Left renal pelvis (tissue), 4 donors: ENCODE results near the gene KIN. TPM values are rescaled to one million over a fixed set of nuclear protein-coding genes. Genes with fewer than 3 reads are reported as not detected.
"Not testable (repeated sequence)": the region's sequence is repeated elsewhere in the genome, so short reads cannot be mapped to it uniquely, and the experiment has no call there.

Experiments used
- DNase-seq, 4 donors: peaks; one replicate each; pipeline ENCODE4 v3.0.0-alpha.2; 2013; ENCODE audit warnings: low read depth in 4 of 4, low spot score in 3 of 4
- polyA plus RNA-seq, 4 donors: library from polyadenylated mRNA; unstranded; fragments of 120-200 nt; gene quantifications; one replicate each; pipeline ENCODE4 v1.2.1, GENCODE V29; 2013; ENCODE audit not compliant: insufficient read length in 4 of 4

The KIN gene
- polyA plus RNA-seq, 4 donors: 19.1 to 24.4 (median 21.4) TPM

DNA sequence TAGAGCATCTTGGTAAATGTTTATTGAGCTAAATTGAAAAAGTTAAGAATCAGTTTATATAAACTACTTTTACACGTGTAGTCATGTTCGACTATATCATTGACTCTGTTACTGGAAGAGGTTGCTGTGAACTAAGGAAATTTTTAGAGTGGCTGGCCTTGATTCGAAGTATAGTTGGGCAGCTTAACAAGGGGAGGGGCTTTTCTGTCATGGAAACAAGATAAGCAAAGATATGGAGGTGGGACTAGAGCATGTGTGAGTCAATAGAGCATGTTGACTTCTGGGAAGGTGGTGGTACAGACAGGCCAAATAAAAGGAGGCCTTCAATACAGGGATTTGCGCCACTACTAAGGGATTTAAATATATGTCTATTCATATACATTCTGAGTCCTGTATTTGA, 7.8 kb upstream of the KIN start:
- DNase-seq: no peak

DNA sequence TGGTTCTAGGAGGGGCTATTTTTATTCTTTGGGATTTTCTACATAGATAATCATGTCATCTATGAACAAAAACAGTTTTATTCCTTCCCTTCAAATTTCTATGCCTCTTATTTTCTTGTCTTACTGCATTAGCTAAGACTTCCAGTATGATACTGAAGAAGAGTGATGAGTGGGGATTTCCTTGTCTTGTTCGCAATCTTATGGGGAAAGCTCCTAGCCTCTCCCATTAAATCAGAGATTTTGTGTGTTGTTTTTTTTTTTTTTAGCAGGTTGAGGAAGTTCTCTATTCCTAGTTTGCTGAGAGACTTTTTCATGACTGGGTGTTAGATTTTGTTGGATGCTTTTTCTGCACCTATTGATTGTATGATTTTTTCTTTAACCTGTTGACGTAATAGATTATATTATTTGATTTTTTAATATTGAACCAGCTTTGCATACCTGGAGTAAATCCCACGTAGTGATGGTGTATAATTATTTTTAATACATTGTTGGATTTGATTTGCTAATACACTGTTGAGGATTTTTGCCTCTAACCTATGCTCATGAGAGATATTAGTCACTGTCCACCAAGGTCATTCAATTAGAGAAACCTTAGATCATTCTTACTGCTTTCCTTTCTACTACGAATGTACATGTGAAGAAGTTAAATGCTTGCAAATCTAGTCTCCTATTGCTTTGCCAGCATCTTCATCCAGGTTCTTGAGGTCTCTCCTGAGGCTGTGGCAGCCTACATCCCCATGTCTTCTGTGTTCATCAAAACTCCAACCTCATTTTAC, 6.6 kb upstream of the KIN start:
- no peak for DNase-seq

DNA sequence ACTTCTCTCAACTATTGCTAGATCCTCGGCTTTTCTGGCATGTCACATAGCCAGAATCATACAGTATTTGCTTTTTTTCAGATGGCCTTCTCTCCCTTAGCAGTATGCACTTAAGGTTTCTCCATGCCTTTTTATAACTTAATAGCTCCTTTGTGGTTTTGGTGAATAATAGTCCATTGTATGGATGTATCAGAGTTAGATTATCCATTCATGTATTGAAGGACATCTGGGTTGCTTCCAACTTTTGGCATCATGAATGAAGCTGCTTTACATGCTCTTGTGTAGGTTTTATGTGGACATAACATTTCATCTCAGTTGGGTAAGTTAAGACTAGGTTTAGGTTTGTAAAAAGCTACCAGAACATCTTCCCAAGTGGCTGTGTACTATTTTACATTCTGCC, 4.7 kb upstream of the KIN start:
- no peak for DNase-seq

DNA sequence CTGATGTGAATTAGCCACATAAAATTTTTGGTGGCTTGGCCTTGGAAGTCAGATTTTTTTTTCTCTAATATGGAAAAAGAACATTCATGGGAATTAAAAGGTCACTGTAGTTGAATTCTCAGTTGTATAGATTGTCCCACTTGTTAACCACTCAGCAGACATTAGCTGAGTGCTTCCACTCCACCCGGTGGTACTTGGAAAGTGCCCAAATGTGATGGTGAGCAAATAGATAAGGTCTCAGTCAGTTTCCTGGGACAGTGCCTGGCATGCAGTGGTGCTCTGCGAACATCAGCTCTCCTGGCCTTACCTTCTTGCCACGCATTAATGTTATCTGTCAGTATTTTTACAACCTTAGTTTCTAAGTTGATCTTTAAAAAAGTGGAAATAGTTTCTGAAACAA, 1.6 kb upstream of the KIN start:
- no peak for DNase-seq

DNA sequence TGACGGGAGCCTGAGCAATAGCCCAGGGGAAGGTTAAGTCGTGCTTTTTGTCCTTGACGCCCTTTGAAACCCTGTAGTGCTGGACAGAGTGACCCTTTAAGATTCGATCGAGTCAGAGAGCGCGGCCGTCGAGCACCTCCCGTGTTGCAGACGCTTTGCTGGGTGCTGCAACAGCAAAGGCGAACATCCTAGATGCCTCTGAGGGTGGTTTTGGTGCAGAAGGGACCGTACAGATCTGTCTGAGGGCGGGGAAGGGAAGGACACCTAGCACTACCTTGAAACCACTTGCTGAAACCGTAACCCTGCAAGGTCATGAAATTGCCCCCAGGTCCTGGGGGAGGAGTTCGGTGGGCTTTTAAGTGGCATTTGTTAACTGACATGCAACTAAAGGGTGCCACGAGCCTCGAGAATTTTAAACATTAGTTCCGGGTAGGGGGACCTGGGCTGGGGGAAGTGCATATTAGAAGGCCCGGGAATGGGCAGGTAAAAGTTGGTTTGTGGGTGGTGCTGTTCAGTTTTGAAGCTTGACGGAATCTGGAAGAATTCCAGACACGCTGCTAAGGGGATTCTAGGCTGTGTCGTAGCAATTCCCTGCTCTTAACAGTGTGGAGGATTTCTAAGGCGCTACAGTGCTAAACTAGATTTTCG, 970 bp upstream of the KIN start:
- DNase-seq: peak in 3 of 4 donors; percentile 10 to 32 (median 16)

DNA sequence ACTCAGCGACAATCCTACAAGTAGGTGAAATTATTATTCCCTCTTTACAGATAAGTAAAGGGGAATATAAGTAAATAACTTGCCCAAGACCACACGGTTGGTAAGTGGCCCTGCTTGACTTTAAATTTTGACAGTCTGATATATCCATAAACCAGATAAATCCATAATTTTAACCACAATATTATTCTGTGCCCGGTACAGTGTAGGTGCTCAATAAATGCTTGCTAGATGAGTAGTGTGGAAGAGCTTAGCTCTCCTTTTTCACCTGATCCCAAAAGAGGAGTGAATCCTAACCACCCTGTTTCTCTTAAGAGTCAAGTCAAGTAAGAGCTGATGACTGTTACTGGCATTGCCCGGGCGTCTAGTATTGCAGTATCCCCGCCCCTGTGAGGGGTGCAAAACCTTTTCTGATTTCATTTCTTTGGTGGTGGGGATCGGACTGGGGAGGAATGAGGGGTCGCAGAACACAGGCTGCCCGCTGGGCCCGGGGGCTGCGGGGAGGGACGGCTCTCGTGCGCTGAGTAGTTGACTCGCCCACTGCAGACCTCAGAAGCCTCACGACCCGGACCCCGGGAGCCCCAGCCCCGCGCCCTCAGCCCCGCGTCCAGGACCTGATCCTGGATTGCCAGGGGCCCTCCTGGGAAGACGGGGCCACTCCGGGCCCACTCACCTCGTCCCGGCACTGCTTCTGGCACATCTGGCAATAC, 490 bp downstream of the KIN start:
- peak in 1 of 4 donors; percentile 6 for DNase-seq

DNA sequence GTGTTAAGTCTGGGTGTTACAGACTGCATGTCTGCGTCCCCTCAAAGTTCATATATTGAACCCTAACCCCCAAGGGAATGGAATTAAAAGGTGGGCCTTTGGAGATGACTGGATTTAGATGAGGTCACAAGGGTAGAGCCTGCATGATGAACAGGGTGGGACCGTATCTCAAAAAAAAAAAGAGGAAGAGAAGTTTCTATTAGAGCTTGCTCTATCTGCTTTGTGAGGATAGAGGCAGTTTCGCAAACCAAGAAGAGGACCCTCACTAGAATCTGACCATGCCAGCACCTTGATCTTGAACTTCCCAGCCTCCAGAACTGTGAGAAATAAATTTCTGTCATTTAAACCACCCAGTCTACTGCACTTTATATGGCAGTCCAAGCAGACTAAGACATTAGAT, 1.4 kb downstream of the KIN start:
- no peak for DNase-seq

DNA sequence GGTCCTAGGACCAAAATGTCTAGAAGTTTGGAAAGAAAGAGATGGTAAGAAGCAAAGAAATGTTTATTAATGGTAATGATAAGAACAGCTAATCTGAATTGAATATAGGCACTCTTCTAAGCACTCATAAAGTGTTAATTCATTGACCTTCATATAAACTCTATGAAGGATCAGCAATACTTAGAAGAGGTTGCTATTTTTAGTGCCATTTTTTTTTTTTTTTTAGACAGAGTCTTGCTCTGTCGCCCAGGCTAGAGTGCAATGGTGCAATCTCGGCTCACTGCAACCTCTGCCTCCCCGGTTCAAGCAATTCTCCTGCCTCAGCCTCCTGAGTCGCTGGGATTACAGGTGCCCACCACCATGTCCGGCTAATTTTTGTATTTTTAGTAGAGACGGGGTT, 5.6 kb downstream of the KIN start:
- DNase-seq: not testable (repeated sequence)

DNA sequence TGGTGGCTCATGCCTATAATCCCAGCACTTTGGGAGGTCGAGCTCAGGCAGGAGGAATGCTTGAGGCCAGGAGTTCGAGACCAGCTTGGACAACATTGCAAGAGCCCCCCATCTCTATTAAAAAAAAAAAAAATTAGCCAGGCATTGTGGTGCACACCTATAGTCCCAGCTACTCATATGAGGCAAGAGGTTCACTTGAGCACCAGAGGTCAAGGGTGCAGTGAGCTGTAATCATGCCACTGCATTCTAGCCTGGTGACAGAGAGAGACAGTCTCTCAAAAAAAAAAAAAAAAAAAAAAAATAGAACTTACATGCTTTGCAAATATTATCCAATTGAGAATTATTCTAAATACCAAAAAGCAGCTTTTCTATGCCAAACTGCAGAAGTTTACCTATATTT, 11.0 kb downstream of the KIN start:
- no peak for DNase-seq

DNA sequence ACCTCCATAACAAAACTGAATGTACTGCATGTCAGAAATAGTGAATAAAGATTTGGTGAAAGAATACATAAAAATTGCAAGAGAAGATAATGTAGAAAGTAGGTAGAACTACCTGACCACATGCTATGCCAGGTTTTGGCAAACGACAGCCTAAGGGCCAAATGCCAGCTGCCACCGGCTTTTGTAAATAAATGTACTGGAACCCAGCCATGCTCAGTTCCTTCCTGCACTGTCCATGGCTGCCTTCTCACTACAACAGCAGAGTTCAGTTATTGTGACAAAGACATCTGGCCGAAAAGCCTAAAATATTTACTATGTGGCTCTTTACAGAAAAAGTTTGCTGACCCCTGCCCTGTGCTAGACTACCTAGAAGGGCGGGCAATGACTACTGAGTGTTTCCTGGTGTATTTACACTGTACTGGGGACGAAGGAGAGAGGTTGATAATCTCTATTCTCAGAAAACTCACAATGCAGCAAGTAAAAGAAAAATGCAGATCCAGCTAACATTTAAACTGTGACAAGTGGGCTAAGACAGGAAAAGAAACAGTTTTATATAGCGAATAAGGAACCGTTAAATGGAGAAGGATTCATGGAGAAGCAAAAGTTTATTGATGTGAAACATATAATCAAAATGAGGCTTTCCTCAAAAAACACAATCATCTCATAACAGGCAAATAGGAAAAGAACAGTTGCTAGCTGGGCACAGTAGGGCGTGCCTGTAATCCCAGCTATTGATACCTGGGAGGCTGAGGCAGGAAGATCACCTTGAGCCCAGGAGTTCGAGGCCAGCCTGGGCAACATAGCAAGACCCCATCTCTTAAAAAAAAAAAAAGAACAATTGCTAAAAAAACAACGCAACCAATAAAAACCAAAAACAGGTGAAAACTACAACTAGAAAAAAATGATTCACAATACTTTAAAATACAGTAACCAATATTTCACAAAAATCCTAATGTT, 13.7 kb downstream of the KIN start:
- DNase-seq: no peak

DNA sequence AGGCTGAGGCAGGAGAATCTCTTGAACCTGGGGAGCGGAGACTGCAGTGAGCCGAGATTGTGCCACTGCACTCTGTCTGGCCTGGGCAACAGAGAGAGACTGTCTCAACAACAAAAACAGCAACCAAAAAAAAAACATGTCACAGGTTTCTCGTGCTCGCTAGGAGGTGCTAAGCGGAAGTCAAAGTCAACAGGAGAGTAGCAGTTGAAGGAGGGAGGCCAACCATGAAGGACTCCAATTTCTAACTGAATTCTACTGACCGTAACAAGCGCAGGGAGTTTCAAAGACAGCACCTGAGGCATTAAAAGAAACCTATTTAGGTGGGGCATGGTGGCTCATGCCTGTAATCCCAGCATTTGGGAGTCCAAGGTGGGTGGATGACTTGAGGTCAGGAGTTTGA, 19.4 kb downstream of the KIN start:
- no peak for DNase-seq

DNA sequence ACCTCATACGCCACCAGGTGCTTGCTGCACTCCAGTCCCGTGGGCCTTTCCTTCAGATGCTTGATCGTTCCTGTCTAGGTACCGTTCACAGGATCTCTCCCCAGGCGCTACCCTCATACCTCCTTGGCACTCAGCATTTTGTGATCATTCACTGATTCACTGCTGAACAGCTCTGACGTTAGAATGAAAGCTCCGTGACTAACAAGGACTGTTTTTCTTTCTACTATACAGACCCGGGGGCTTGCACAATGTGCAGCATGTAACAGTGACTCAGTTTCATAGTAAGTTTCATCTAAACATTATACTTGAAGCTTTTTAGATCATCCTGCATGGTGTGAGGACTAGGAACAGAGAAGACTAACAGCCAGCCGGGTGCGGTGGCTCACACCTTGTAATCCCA, 20.6 kb downstream of the KIN start:
- no peak for DNase-seq

DNA sequence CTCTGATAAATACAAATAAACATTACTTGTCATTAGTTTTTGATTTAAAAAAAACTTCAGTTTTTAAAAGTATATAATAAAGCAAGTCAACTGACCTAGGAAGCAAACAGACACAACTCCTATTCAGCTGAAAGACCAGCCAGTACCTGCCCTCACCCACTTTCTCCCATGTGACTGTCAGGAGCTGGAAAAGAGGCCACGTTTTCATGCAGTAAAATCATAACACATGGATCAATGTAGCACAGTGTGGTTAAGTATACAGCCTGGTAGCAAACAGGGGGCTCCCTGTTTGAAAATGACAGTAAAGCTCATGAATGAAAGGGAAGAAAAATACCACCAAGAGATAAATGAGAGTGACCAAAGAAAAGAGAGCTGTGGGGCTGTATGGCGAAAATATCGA, 21.6 kb downstream of the KIN start:
- no peak for DNase-seq

DNA sequence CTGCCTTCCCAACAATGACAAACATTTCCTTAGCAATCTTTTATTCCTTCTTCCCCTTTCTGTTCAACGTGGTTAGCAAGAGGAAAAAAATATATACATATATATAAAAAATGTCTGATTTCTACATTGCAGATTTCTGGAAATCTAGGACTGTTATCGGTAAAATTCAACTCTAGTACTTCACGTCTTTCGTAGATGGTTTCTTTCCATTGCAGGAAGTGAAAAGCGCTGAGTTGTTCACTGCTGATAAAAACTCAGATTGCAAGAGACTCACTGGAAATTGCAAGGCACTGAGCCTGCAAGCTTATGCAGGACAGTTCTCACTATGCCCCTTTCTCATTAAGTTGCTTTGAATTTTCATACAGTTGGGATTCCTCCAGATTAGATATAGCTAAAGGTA, 23.9 kb downstream of the KIN start:
- no peak for DNase-seq

DNA sequence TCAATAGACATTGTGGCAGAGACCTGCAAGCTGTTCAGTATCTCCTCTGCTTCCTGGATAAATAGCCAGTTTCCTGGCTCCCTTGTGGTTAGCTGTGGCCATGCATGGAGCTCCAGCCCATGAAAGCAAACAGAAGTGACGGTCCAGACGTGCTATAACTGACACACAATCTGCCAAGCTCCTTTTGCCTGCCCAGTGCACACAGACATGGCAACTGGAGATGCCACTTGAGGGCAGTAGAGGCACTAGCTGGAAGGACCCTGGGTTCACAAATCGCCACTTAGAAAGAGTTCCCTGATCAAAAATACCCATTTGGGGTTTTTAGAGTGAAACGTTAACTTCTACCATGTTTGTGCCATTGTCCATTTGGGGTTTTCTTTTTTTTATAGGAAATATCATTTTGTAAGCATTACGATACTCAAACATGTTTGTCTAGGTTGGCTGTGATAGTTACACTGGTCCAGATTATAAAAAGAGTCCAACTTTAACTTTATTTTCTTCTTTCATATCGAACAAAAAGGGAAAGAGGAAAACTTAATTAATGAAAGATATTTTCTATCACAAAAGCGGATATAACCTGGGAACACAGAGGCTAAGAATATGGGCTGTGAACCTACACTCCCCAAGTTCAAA, 31.3 kb downstream of the KIN start:
- DNase-seq: no peak

DNA sequence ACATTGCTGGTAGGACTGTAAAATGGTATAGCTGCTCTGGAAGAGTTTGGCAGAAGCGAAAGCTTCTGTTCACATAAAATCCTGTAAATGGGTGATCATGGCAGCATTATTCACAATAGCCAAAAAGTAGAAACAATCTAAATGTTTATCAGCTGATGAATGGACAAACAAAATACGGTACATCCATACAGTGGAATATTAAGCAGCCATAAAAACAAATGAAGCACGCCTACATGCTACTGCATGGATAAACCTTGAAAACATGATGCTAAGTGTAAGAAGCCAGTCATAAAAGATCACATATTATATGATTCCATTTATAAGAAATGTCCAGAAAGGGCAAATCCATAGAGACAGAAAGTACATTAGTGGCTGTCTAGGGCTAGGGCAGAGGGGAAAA, 32.7 kb downstream of the KIN start:
- no peak for DNase-seq

DNA sequence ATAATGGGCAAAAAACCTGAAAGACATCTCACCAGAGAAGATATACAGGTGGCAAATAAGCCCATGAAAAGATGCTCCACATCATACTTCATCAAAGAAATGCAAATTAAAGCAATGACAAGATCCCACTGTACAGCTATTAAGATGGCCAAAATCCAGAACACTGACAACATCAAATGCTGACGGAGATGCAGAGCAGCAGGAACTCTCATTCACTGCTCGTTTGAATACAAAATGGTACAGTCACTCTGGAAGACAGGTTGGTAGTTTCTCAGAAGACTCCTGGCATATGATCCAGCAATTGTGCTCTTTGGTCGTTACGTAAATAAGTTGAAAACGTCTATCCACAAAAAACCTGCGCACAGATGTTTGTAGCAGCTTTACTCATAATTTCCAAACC, 35.5 kb downstream of the KIN start:
- DNase-seq: no peak

DNA sequence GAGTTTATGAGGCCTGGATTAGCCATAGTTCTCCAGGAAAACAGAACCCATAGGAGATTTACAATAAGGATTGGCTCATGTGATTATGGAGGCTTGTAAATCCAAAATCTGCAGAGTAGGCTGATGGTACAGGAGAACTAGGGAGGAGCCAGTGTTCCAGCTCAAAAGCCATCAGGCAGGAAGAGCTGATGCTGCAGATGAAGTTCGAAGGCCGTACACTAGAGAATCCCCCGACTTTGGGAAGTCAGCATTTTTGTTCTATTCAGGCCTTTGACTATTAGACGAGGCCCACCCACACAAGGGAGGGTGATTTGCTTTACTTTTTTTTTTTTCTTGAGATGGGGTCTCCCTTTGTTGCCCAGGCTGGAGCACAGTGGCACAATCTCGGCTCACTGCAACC, 37.6 kb downstream of the KIN start:
- no peak for DNase-seq

DNA sequence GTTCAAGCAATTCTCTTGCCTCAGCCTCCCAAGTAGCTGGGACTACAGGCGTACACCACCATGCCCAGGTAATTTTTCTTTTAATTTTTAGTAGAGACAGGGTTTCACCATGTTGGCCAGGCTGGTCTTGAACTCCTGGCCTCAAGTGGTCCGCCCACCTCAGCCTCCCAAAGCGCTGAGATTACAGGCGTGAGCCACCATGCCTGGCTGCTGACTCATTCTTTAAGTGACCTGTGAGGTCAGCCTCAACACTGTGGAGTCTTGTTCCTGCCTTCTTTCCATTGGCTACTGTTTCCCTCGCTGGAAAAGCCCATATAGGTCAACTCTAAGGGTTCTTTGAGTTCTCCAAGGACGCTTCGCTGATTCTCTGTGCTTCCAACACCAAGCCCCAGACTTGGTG, 39.2 kb downstream of the KIN start:
- not testable (repeated sequence) for DNase-seq

DNA sequence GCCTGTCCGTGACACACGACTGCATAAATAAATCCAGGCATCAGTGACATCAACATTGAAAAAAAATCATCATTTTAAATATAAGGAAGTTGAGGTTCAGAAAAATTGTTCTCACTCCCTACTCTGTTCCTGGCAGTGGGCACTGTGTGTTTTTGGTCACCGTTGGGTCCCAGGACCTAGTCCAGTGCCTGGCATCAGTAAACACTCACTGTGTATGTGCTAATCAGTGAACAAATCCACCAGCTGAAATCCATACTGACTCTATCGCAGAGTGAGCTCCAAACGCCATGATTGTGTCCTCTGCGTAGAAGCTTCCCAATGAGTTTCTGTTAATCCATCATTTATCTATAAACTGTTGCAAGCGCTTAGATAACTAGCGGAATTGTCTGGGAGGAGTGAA, 43.5 kb downstream of the KIN start:
- no peak for DNase-seq
